Hepatocyte (in vitro differentiated cells): Measurements from ENCODE around the gene NRTN.

Experiments used
- EZH2 ChIP-seq: fragments of 200-600 bp; sonication (generic); IDR thresholded peaks from 2 replicates; pipeline ENCODE4 v1.6.1; 2016; ENCODE audit warnings: antibody characterized with exemption, mild to moderate bottlenecking, borderline replicate concordance
- EZH2phosphoT487 ChIP-seq: fragments of 200-600 bp; sonication (generic); IDR thresholded peaks from one replicate; pipeline ENCODE4 v1.6.1; 2018; ENCODE audit warnings: antibody characterized with exemption, mild to moderate bottlenecking, low read depth, moderate library complexity; ENCODE audit not compliant: unreplicated experiment, severe bottlenecking
- TF ChIP-seq, protein P1 (sequence below): fragments of 200-600 bp; sonication (generic); IDR thresholded peaks from 2 replicates; pipeline ENCODE4 v1.5.1; 2016; ENCODE audit warnings: antibody characterized with exemption, mild to moderate bottlenecking; ENCODE audit not compliant: poor library complexity

DNA sequence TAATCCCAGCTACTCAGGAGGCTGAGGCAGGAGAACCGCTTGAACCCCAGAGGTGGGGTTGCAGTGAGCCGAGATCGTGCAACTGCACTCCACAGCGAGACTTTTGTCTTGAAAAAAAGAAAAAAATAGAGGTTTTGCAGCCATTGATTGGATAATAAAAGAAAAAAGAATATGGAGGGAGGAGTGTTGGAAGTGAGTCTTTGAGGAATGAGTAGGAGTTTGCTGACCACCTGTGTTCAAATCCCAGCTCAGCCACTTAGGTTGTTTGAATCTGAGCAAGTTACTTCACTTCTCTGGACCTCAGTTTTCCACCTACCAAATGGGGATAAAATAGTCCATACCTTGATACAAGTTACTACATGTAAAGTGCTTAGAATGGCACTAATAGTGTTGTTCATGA is 6.2 kb downstream of the NRTN start:
- TF ChIP-seq, protein P1, sequence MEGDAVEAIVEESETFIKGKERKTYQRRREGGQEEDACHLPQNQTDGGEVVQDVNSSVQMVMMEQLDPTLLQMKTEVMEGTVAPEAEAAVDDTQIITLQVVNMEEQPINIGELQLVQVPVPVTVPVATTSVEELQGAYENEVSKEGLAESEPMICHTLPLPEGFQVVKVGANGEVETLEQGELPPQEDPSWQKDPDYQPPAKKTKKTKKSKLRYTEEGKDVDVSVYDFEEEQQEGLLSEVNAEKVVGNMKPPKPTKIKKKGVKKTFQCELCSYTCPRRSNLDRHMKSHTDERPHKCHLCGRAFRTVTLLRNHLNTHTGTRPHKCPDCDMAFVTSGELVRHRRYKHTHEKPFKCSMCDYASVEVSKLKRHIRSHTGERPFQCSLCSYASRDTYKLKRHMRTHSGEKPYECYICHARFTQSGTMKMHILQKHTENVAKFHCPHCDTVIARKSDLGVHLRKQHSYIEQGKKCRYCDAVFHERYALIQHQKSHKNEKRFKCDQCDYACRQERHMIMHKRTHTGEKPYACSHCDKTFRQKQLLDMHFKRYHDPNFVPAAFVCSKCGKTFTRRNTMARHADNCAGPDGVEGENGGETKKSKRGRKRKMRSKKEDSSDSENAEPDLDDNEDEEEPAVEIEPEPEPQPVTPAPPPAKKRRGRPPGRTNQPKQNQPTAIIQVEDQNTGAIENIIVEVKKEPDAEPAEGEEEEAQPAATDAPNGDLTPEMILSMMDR, result no peak
- TF ChIP-seq EZH2, result no peak
- TF ChIP-seq EZH2phosphoT487, result no peak
